ENCODE measurements around the gene INTS4. TPM values are rescaled to one million over a fixed set of nuclear protein-coding genes. Genes with fewer than 3 reads are reported as not detected.

Gene INTS4
- total and polyA plus RNA-seq, 2 donors from 2014 or later: 16.7 to 34.6 TPM

GRCh38 chr11:78000193-78000592 is 5.7 kb upstream of the INTS4 start:
- FAIRE-seq: no peak
- H3K27me3 ChIP-seq (ENCODE audit: control insufficient read depth, insufficient read depth, low read length): no peaks in the 10 kb centered on the region
- H3K9me3 ChIP-seq (ENCODE audit: control insufficient read depth in 2 of 3, insufficient read depth in 1 of 3, low read length in 3 of 3): no peaks in the 10 kb centered on the region
- intact Hi-C loops (cut with DNase I): no loop called here
- no peak overlapping the region for H3K9ac ChIP-seq (ENCODE audit: low read length in 3 of 3)
- peak; percentile 51 for TF ChIP-seq CTCF (IDR thresholded peaks at IDR 0.05; ENCODE audit: borderline replicate concordance, extremely low read depth, insufficient read depth)
- DNase-seq: peak in 4 of 5 donors; percentile 43 to 85 (median 58)
- no peak overlapping the region for H3K27ac ChIP-seq (ENCODE audit: low read depth in 2 of 2, low read length in 2 of 2)
- H3K4me3 ChIP-seq (ENCODE audit: low read length in 3 of 3): no peak overlapping the region
- peaks cover 0 to 2% (median under 1%) of the 10 kb centered on the region in 3 donors for H3K4me1 ChIP-seq (ENCODE audit: control insufficient read depth in 2 of 3, insufficient read depth in 2 of 3, low read depth in 1 of 3, low read length in 3 of 3)
- no peaks in the 10 kb centered on the region for H3K36me3 ChIP-seq (ENCODE audit: control insufficient read depth in 2 of 3, insufficient read depth in 3 of 3, low read length in 3 of 3)

GRCh38 chr11:77999446-78000030 is 5.1 kb upstream of the INTS4 start:
- Histone ChIP-seq H3K4me3 (ENCODE audit: low read length in 3 of 3) (no peak overlapping the region), H3K27ac (ENCODE audit: low read depth in 2 of 2, low read length in 2 of 2) (no peak overlapping the region), H3K36me3 (ENCODE audit: control insufficient read depth in 2 of 3, insufficient read depth in 3 of 3, low read length in 3 of 3) (no peaks in the 10 kb centered on the region), H3K9ac (ENCODE audit: low read length in 3 of 3) (no peak overlapping the region), H3K9me3 (ENCODE audit: control insufficient read depth in 2 of 3, insufficient read depth in 1 of 3, low read length in 3 of 3) (no peaks in the 10 kb centered on the region), H3K27me3 (ENCODE audit: control insufficient read depth, insufficient read depth, low read length) (no peaks in the 10 kb centered on the region), H3K4me1 (ENCODE audit: control insufficient read depth in 2 of 3, insufficient read depth in 2 of 3, low read depth in 1 of 3, low read length in 3 of 3) (peaks cover 0 to 4% (median 2%) of the 10 kb centered on the region in 3 donors)
- intact Hi-C loops (cut with DNase I): no loop called here
- peak in 1 of 5 donors; percentile 19 for DNase-seq
- no peak for TF ChIP-seq CTCF (IDR thresholded peaks at IDR 0.05; ENCODE audit: borderline replicate concordance, extremely low read depth, insufficient read depth)
- no peak for FAIRE-seq

- H3K36me3 ChIP-seq (ENCODE audit: control insufficient read depth in 2 of 3, insufficient read depth in 3 of 3, low read length in 3 of 3): peaks cover 0 to 7% (median 5%) of the 10 kb centered on the region in 3 donors
- peaks cover 6 to 11% (median 7%) of the 10 kb centered on the region in 3 donors for H3K4me1 ChIP-seq (ENCODE audit: control insufficient read depth in 2 of 3, insufficient read depth in 2 of 3, low read depth in 1 of 3, low read length in 3 of 3)
- no peak for FAIRE-seq
- H3K9ac ChIP-seq (ENCODE audit: low read length in 3 of 3): peak overlapping the region; percentile 63 to 77 (median 76)
- peak overlapping the region; percentile 85 to 97 (median 92) for H3K4me3 ChIP-seq (ENCODE audit: low read length in 3 of 3)
- no peaks in the 10 kb centered on the region for H3K27me3 ChIP-seq (ENCODE audit: control insufficient read depth, insufficient read depth, low read length)
- TF ChIP-seq CTCF (IDR thresholded peaks at IDR 0.05; ENCODE audit: borderline replicate concordance, extremely low read depth, insufficient read depth): no peak
- intact Hi-C loops (cut with DNase I): no loop called here
- DNase-seq: no peak
- H3K27ac ChIP-seq (ENCODE audit: low read depth in 2 of 2, low read length in 2 of 2): no peak overlapping the region
- H3K9me3 ChIP-seq (ENCODE audit: control insufficient read depth in 2 of 3, insufficient read depth in 1 of 3, low read length in 3 of 3): no peaks in the 10 kb centered on the region
Observed at GRCh38 chr11:77993902-77994301, 566 bp downstream of the INTS4 start.

Measured in kidney (tissue), 14 donors.